Thyroid gland (tissue), 4 donors: ENCODE data around the gene OR51D1.

Experiments
- POLR2A ChIP-seq, 2 donors: fragments of 450-650 bp; IDR thresholded peaks; one replicate each; pipeline ENCODE4 v1.6.1; 2017; ENCODE audit warnings: antibody characterized with exemption in 2 of 2, mild to moderate bottlenecking in 2 of 2, moderate library complexity in 1 of 2
- TF ChIP-seq, protein P1 (sequence below), 6 experiments: fragments of 200-600 bp in 3 of 6; fragments of 450-650 bp in 3 of 6; sonication (generic) in 3 of 6; IDR thresholded peaks; one replicate each; pipeline ENCODE4 v1.5.1; 2016 to 2019; ENCODE audit warnings: antibody characterized with exemption in 6 of 6, mild to moderate bottlenecking in 2 of 6, inconsistent platforms in 1 of 6, moderate library complexity in 1 of 6

DNA sequence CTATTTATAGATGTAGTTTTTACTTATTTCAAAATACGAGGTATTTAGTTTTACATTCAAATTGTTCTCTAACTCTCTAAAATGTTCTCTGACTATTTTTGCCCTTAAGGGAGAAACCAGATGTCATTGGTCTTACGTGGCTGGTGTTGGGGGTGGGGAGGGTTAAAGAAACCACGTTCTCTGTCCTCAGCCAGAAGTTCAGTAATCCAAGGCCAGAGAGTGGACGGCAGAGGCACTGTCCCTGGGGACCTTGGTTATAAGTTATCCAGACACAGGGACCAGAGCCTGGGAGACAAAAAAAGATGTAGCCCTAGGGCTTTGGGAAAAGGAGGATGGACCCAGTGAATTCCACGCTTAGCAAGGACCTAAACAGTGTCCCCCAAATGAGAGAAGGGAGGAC, 5.8 kb downstream of the OR51D1 start:
- no peak for TF ChIP-seq POLR2A (IDR thresholded peaks at IDR 0.05)
- TF ChIP-seq, protein P1, sequence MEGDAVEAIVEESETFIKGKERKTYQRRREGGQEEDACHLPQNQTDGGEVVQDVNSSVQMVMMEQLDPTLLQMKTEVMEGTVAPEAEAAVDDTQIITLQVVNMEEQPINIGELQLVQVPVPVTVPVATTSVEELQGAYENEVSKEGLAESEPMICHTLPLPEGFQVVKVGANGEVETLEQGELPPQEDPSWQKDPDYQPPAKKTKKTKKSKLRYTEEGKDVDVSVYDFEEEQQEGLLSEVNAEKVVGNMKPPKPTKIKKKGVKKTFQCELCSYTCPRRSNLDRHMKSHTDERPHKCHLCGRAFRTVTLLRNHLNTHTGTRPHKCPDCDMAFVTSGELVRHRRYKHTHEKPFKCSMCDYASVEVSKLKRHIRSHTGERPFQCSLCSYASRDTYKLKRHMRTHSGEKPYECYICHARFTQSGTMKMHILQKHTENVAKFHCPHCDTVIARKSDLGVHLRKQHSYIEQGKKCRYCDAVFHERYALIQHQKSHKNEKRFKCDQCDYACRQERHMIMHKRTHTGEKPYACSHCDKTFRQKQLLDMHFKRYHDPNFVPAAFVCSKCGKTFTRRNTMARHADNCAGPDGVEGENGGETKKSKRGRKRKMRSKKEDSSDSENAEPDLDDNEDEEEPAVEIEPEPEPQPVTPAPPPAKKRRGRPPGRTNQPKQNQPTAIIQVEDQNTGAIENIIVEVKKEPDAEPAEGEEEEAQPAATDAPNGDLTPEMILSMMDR (IDR thresholded peaks at IDR 0.05), result no peak
